ENCODE measurements around the gene MYH13.

The MYH13 gene

GRCh38 chr17:10403589-10403988, 30.8 kb upstream of the MYH13 start:
- TF ChIP-seq, protein P1, sequence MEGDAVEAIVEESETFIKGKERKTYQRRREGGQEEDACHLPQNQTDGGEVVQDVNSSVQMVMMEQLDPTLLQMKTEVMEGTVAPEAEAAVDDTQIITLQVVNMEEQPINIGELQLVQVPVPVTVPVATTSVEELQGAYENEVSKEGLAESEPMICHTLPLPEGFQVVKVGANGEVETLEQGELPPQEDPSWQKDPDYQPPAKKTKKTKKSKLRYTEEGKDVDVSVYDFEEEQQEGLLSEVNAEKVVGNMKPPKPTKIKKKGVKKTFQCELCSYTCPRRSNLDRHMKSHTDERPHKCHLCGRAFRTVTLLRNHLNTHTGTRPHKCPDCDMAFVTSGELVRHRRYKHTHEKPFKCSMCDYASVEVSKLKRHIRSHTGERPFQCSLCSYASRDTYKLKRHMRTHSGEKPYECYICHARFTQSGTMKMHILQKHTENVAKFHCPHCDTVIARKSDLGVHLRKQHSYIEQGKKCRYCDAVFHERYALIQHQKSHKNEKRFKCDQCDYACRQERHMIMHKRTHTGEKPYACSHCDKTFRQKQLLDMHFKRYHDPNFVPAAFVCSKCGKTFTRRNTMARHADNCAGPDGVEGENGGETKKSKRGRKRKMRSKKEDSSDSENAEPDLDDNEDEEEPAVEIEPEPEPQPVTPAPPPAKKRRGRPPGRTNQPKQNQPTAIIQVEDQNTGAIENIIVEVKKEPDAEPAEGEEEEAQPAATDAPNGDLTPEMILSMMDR (IDR thresholded peaks at IDR 0.05; ENCODE audit: low read length) = no peak
- TF ChIP-seq EZH2phosphoT487 (IDR thresholded peaks at IDR 0.05; ENCODE audit: low read length) (no peak), EZH2 (optimal IDR thresholded peaks at IDR 0.05; ENCODE audit: low read depth, low read length) (no peak)
- Histone ChIP-seq H3K4me1 (ENCODE audit: low read length) (no peaks in the 10 kb centered on the region), H2AFZ (ENCODE audit: low read length) (no peak overlapping the region)

GRCh38 chr17:10398352-10398751, 25.5 kb upstream of the MYH13 start:
- TF ChIP-seq EZH2phosphoT487 (IDR thresholded peaks at IDR 0.05; ENCODE audit: low read length) (no peak), EZH2 (optimal IDR thresholded peaks at IDR 0.05; ENCODE audit: low read depth, low read length) (no peak)
- TF ChIP-seq, protein P1 (IDR thresholded peaks at IDR 0.05; ENCODE audit: low read length) = no peak
- no peaks in the 10 kb centered on the region for H3K9me2 ChIP-seq (replicated peaks; ENCODE audit: insufficient read depth, low read length)

More at GRCh38 chr17:10403589-10403988, 30.8 kb upstream of the MYH13 start:
- Histone ChIP-seq H3K27ac (ENCODE audit: low read length) (no peak overlapping the region), H3F3A (ENCODE audit: insufficient read depth, low read length) (no peaks in the 10 kb centered on the region), H3K9ac (ENCODE audit: low read length) (no peak overlapping the region), H3K27me3 (replicated peaks; ENCODE audit: insufficient read depth, low read length) (no peaks in the 10 kb centered on the region), H4K20me1 (ENCODE audit: insufficient read depth, low read length) (no peaks in the 10 kb centered on the region), H3K79me2 (ENCODE audit: low read length) (no peaks in the 10 kb centered on the region), H3K4me2 (ENCODE audit: low read depth, low read length) (no peak overlapping the region), H3K4me3 (ENCODE audit: low read length) (no peak overlapping the region), H3K36me3 (replicated peaks; ENCODE audit: insufficient read depth, low read length) (no peaks in the 10 kb centered on the region), H3K9me2 (replicated peaks; ENCODE audit: insufficient read depth, low read length) (no peaks in the 10 kb centered on the region), H3K9me3 (replicated peaks; ENCODE audit: insufficient read depth, low read length) (no peaks in the 10 kb centered on the region)
- no peak for DNase-seq

DNA sequence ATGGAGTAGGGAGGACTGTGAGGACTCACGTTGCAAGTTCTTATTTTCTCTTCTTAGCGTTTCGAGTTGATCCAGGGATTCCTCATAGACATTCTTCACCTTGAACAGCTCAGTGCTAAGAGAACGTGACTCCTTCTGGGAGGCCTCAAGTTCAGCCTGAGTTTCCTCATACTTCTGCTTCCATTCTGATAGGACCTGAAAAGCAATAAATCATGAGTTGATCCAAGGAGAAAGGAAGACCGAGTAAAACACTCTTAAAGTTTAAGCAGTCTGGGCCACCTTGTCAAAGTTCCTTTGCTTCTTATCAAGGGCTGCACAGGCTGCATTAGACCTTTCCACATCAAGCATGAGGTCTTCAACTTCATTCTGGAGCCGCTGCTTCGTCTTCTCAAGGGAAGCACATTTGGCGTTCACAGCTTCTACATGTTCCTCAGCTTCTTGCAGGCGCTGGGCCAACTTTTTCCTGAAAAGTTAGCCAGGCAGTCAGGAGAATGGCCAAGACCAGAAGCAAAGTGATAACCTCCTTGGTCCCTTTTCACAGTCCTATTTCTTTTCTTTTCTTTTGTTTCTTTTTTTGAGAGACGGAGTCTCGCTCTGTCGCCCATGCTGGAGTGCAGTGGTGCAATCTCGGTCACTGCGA, 23.8 kb upstream of the MYH13 start:
- DNase-seq = no peak
- Histone ChIP-seq H3K9ac (ENCODE audit: low read length) (no peak overlapping the region), H4K20me1 (ENCODE audit: insufficient read depth, low read length) (no peaks in the 10 kb centered on the region), H3K27ac (ENCODE audit: low read length) (no peak overlapping the region), H3K4me2 (ENCODE audit: low read depth, low read length) (no peak overlapping the region), H3K4me3 (ENCODE audit: low read length) (no peak overlapping the region), H3K4me1 (ENCODE audit: low read length) (no peaks in the 10 kb centered on the region), H3F3A (ENCODE audit: insufficient read depth, low read length) (no peaks in the 10 kb centered on the region), H3K9me3 (replicated peaks; ENCODE audit: insufficient read depth, low read length) (no peaks in the 10 kb centered on the region), H3K36me3 (replicated peaks; ENCODE audit: insufficient read depth, low read length) (no peaks in the 10 kb centered on the region), H3K79me2 (ENCODE audit: low read length) (no peaks in the 10 kb centered on the region), H2AFZ (ENCODE audit: low read length) (no peak overlapping the region), H3K27me3 (replicated peaks; ENCODE audit: insufficient read depth, low read length) (no peaks in the 10 kb centered on the region), H3K9me2 (replicated peaks; ENCODE audit: insufficient read depth, low read length) (no peaks in the 10 kb centered on the region)
- TF ChIP-seq EZH2 (optimal IDR thresholded peaks at IDR 0.05; ENCODE audit: low read depth, low read length) = no peak

More at GRCh38 chr17:10398352-10398751, 25.5 kb upstream of the MYH13 start:
- Histone ChIP-seq H3K27me3 (replicated peaks; ENCODE audit: insufficient read depth, low read length) (no peaks in the 10 kb centered on the region), H3K27ac (ENCODE audit: low read length) (no peak overlapping the region), H3K79me2 (ENCODE audit: low read length) (no peaks in the 10 kb centered on the region), H3K4me3 (ENCODE audit: low read length) (no peak overlapping the region), H3F3A (ENCODE audit: insufficient read depth, low read length) (no peaks in the 10 kb centered on the region), H4K20me1 (ENCODE audit: insufficient read depth, low read length) (no peaks in the 10 kb centered on the region), H3K9ac (ENCODE audit: low read length) (no peak overlapping the region), H2AFZ (ENCODE audit: low read length) (no peak overlapping the region), H3K4me1 (ENCODE audit: low read length) (no peaks in the 10 kb centered on the region), H3K9me3 (replicated peaks; ENCODE audit: insufficient read depth, low read length) (no peaks in the 10 kb centered on the region), H3K4me2 (ENCODE audit: low read depth, low read length) (no peak overlapping the region), H3K36me3 (replicated peaks; ENCODE audit: insufficient read depth, low read length) (no peaks in the 10 kb centered on the region)
- DNase-seq = no peak

DNA sequence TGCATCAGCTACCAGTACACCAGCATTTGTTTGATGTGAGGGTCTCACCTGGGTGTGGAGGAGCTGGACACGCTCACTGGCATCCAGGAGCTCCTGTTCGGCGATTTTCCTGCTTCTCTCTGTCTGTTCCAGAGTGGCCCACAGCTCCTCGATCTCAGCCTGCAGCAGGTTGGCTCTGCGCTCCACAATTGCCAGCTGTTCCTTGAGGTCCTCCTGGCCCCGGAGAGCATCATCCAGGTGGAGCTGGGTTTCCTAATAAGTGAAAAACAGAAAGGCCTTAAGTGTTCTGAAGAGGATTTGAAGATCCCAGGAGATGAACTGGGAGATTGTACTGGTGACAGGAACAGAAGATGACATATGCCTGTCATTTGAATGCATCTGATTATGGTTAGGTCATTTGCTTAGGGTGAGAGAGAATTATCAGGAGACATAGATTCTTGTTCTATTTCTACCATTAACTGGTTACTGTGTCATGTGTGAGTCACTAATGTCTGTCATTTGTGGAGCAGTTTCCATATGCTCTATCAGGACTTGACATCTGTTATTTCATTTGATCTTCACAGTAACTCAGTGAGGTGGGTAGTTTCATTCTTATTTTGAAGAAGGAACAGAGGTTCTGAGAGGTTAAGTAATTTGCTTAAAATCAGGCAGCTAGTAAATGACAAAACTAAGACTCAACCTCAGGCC, 21.5 kb upstream of the MYH13 start:
- no peak for DNase-seq

More for the DNA sequence above, 21.5 kb upstream of the MYH13 start:
- Histone ChIP-seq H2AFZ (ENCODE audit: low read length) (no peak overlapping the region), H3K36me3 (replicated peaks; ENCODE audit: insufficient read depth, low read length) (no peaks in the 10 kb centered on the region), H3K79me2 (ENCODE audit: low read length) (no peaks in the 10 kb centered on the region), H3K4me2 (ENCODE audit: low read depth, low read length) (no peak overlapping the region), H3K9me3 (replicated peaks; ENCODE audit: insufficient read depth, low read length) (no peaks in the 10 kb centered on the region), H3K4me1 (ENCODE audit: low read length) (no peaks in the 10 kb centered on the region), H3K27ac (ENCODE audit: low read length) (no peak overlapping the region), H4K20me1 (ENCODE audit: insufficient read depth, low read length) (no peaks in the 10 kb centered on the region), H3K9ac (ENCODE audit: low read length) (no peak overlapping the region), H3K4me3 (ENCODE audit: low read length) (no peak overlapping the region), H3K27me3 (replicated peaks; ENCODE audit: insufficient read depth, low read length) (no peaks in the 10 kb centered on the region), H3K9me2 (replicated peaks; ENCODE audit: insufficient read depth, low read length) (no peaks in the 10 kb centered on the region), H3F3A (ENCODE audit: insufficient read depth, low read length) (no peaks in the 10 kb centered on the region)
- TF ChIP-seq, protein P1 (IDR thresholded peaks at IDR 0.05; ENCODE audit: low read length) = no peak
- TF ChIP-seq EZH2phosphoT487 (IDR thresholded peaks at IDR 0.05; ENCODE audit: low read length) (no peak), EZH2 (optimal IDR thresholded peaks at IDR 0.05; ENCODE audit: low read depth, low read length) (no peak)
